Lung (tissue), 12 donors: ENCODE measurements around the gene ELP4. TPM values are rescaled to one million over a fixed set of nuclear protein-coding genes. Genes with fewer than 3 reads are reported as not detected.
A peak's percentile ranks its signal among the peaks of the same experiment; 100 is the strongest.

ENCODE experiments used
- ATAC-seq: fragments of 200-7000 bp; cut with Tn5 transposase; one replicate; pipeline ENCODE4 v1.9.1; 2020; ENCODE audit warnings: moderate number of reproducible peaks; ENCODE audit not compliant: insufficient read depth, low FRiP score
- DNase-seq, 3 donors: peaks; one replicate each; pipeline ENCODE4 v3.0.0-alpha.2; 2013 to 2017
- H3K27ac ChIP-seq, 2 donors: one replicate each; pipeline ENCODE4 v1.5.1; 2013; ENCODE audit warnings: mild to moderate bottlenecking in 2 of 2, moderate library complexity in 2 of 2, control low read depth in 1 of 2, inconsistent platforms in 1 of 2, low read depth in 1 of 2, low read length in 1 of 2
- H3K27me3 ChIP-seq, 3 donors: one replicate each; pipeline ENCODE4 v1.5.1; 2013; ENCODE audit warnings: low read length in 2 of 3; ENCODE audit not compliant: control insufficient read depth in 3 of 3, insufficient read depth in 3 of 3
- H3K36me3 ChIP-seq, 4 donors: one replicate each; pipeline ENCODE4 v1.5.1; 2013; ENCODE audit warnings: low read length in 4 of 4, mild to moderate bottlenecking in 1 of 4, moderate library complexity in 1 of 4; ENCODE audit not compliant: control insufficient read depth in 4 of 4, insufficient read depth in 4 of 4
- H3K4me1 ChIP-seq, 5 donors: one replicate each; pipeline ENCODE4 v1.5.1; 2013; ENCODE audit warnings: low read length in 5 of 5, mild to moderate bottlenecking in 2 of 5, moderate library complexity in 1 of 5; ENCODE audit not compliant: control insufficient read depth in 5 of 5, insufficient read depth in 5 of 5
- H3K4me3 ChIP-seq: one replicate; pipeline ENCODE4 v1.5.1; 2013; ENCODE audit warnings: mild to moderate bottlenecking, control low read depth, moderate library complexity
- H3K9ac ChIP-seq, 2 donors: one replicate each; pipeline ENCODE4 v1.5.1; 2013; ENCODE audit warnings: low read length in 2 of 2, control low read depth in 1 of 2; ENCODE audit not compliant: insufficient read depth in 1 of 2
- H3K9me3 ChIP-seq, 4 donors: one replicate each; pipeline ENCODE4 v1.5.1; 2013; ENCODE audit warnings: low read length in 3 of 4, mild to moderate bottlenecking in 1 of 4, moderate library complexity in 1 of 4; ENCODE audit not compliant: control insufficient read depth in 4 of 4, insufficient read depth in 3 of 4
- WGBS, 2 donors: extraction: QIAGEN DNeasy Blood & Tissue Kit; methylation state at CpG; one replicate each; pipeline ENCODE4 v1.1.7; 2013; 5-methylcytosine and 5-hydroxymethylcytosine counted together
- polyA plus RNA-seq, 2 donors: library from polyadenylated mRNA; stranded (reverse); fragments of 200-250 nt; gene quantifications; one replicate each; pipeline ENCODE4 v1.2.1, GENCODE V29; 2013
- total RNA-seq, 2 donors: library from RNA; depleted of rRNA in 1 of 2; stranded (reverse); fragments of >200 nt in 1 of 2; gene quantifications; one replicate each; pipeline ENCODE4 v1.2.1, GENCODE V29; 2014 to 2021
- TF ChIP-seq, protein P1 (sequence below): IDR thresholded peaks from 2 replicates; pipeline ENCODE4 v1.5.1; 2012; ENCODE audit warnings: mild to moderate bottlenecking; ENCODE audit errors: control extremely low read depth, extremely low read depth
- donor health status: control.
- donor health status: control.
- donor health status: Bipolar disorder and iron deficiency.
- donor health status: healthy.
- donor health status: DM: yes; HTN: yes; CAD: no.

The ELP4 gene
- total and polyA plus RNA-seq, 4 donors, result 7.7 to 47.8 (median 13.7) TPM

DNA sequence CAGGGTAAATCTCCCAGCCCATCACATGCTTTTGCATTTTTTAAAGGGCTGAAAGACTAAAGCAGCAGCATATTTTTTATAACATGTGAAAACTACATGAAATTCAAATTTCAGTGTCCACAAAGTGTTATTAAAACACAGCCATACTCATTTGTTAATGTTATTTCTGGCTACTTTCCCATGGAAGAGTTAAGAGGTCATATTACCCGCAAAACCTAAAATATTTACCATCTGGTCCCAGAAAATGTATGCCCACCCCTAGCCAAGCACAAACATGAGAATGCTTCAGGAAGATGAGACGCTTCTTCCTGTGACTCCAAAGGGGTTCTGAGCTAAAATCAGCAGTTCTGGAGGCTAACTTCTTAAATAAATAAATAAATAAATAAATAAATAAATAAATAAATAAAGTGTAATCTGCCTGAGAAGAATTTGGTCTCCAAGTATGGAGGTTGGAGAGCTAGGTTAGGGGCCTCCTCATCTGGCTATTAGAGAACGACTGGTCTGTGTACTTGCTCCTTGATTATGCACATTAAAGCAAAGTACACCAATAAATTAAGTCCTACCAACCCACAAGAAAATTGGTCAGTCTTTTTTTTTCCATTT, 9.9 kb upstream of the ELP4 start:
- no peaks in the 10 kb centered on the region for H3K9me3 ChIP-seq
- TF ChIP-seq, protein P1, sequence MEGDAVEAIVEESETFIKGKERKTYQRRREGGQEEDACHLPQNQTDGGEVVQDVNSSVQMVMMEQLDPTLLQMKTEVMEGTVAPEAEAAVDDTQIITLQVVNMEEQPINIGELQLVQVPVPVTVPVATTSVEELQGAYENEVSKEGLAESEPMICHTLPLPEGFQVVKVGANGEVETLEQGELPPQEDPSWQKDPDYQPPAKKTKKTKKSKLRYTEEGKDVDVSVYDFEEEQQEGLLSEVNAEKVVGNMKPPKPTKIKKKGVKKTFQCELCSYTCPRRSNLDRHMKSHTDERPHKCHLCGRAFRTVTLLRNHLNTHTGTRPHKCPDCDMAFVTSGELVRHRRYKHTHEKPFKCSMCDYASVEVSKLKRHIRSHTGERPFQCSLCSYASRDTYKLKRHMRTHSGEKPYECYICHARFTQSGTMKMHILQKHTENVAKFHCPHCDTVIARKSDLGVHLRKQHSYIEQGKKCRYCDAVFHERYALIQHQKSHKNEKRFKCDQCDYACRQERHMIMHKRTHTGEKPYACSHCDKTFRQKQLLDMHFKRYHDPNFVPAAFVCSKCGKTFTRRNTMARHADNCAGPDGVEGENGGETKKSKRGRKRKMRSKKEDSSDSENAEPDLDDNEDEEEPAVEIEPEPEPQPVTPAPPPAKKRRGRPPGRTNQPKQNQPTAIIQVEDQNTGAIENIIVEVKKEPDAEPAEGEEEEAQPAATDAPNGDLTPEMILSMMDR, result no peak
- 96 to 97% methylated on average over 3 of the region's 3 CpGs for WGBS, 2 donors
- ATAC-seq (no peak), DNase-seq (no peak)
- no peak overlapping the region for H3K4me3 ChIP-seq
- no peaks in the 10 kb centered on the region for H3K27me3 ChIP-seq
- H3K27ac ChIP-seq, result no peak overlapping the region
- H3K9ac ChIP-seq, result no peak overlapping the region
- H3K36me3 ChIP-seq, result peaks cover 0 to 4% (median 1%) of the 10 kb centered on the region in 4 donors
- no peaks in the 10 kb centered on the region for H3K4me1 ChIP-seq

DNA sequence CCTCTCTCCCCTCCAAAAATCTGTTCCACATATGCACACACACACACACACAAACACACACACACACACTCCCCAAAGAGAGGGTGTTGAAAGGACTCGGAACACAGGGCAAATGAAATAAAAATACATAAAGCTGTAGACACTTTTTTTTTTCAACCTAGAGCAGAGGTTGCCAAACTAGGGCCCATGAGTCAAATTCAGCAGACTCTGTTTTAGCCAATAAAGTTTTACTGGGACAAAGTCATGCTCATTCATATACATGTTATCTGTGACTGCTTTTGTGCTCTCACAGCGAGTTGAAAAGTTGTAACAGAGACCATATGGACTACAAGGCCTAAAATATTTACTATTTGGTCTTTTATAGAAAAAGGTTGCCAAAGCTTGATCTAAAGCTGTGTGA, 9.0 kb upstream of the ELP4 start:
- H3K36me3 ChIP-seq, result peaks cover 0 to 8% (median 2%) of the 10 kb centered on the region in 4 donors
- no peak overlapping the region for H3K27ac ChIP-seq
- ATAC-seq (no peak), DNase-seq (no peak)
- no peaks in the 10 kb centered on the region for H3K9me3 ChIP-seq
- TF ChIP-seq, protein P1, result no peak
- H3K27me3 ChIP-seq, result no peaks in the 10 kb centered on the region
- no peak overlapping the region for H3K4me3 ChIP-seq
- WGBS, 2 donors, result 89 to 98% methylated on average over 2 of the region's 2 CpGs
- no peaks in the 10 kb centered on the region for H3K4me1 ChIP-seq
- H3K9ac ChIP-seq, result no peak overlapping the region

DNA sequence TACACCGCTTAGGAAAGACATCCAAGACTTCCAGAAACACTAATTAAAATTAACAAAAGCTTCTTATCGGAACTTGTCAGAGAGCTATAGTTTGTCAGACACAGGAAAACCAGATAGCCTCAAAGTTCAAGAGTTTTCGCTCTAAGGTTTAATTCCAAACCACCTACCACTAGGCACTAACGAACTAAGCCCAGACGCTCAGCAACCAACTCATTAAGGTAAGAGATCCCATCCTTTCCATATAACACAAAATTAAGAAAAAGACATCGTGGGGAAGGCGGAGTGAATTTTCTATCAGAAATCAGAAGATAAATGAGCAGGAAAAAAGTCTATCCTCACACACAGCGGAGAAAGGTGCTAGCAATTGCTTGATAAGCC, 527 bp upstream of the ELP4 start:
- Histone ChIP-seq H3K4me1 (peaks cover 0 to 13% (median 0%) of the 10 kb centered on the region in 5 donors), H3K27ac (peak overlapping the region; percentile 40 to 83), H3K9ac (peak overlapping the region; percentile 19 to 99), H3K27me3 (no peaks in the 10 kb centered on the region), H3K9me3 (no peaks in the 10 kb centered on the region), H3K36me3 (peaks cover 0 to 8% (median 2%) of the 10 kb centered on the region in 4 donors), H3K4me3 (peak overlapping the region; percentile 61)
- ATAC-seq, result no peak
- 1 to 2% methylated on average over 8 of the region's 8 CpGs for WGBS, 2 donors
- DNase-seq, result no peak
- TF ChIP-seq, protein P1, result no peak

DNA sequence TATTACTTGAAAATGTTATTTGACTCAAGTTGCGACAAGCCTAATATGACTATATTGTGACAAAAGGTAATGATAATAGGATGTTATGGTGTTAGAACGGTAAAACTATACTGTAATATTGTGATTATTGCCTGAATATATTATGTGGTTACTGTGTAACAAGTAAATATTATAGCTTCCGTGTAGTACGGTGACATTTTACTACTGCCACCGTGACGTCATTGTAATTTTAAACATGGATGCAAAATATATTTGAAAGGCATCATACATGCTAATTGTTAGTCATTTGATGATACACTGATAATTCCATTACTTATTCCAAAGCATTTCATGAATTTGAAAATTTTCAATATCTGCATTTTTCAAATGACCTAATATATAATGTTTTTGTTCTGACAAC, 2.5 kb downstream of the ELP4 start:
- Histone ChIP-seq H3K36me3 (no peaks in the 10 kb centered on the region), H3K27ac (no peak overlapping the region), H3K4me3 (no peak overlapping the region), H3K27me3 (no peaks in the 10 kb centered on the region), H3K4me1 (peaks cover 0 to 13% (median 0%) of the 10 kb centered on the region in 5 donors), H3K9ac (no peak overlapping the region), H3K9me3 (no peaks in the 10 kb centered on the region)
- WGBS, 2 donors, result 86 to 97% methylated on average over 6 of the region's 6 CpGs
- DNase-seq (no peak), ATAC-seq (no peak)
- TF ChIP-seq, protein P1, result no peak
